B cell (primary cell): ENCODE measurements around the gene THEMIS. TPM values are rescaled to one million over a fixed set of nuclear protein-coding genes. Genes with fewer than 3 reads are reported as not detected.

Experiments used
- ATAC-seq: fragments of 200-7000 bp; cut with Tn5 transposase; one replicate; pipeline ENCODE4 v1.10.0; 2021; ENCODE audit warnings: low read depth, mild to moderate bottlenecking, moderate number of reproducible peaks, moderate library complexity
- CTCF ChIA-PET: fragments of 350-600 bp; sonication (Branson Sonifier 250); formaldehyde crosslinking; loops from one replicate; lab custom pipeline; 2021; ENCODE audit warnings: antibody characterized with exemption, inconsistent platforms; lab: Charles Lee
- POLR2A ChIA-PET: fragments of 350-600 bp; sonication (Branson Sonifier 250); formaldehyde crosslinking; loops from one replicate; lab custom pipeline; 2021; ENCODE audit warnings: antibody characterized with exemption; lab: Charles Lee
- DNase-seq: peaks from one replicate; pipeline ENCODE4 v3.0.0; 2013
- H2AFZ ChIP-seq: 2 replicates; pipeline ENCODE4 v1.6.1; 2012; ENCODE audit warnings: mild to moderate bottlenecking, low read depth, low read length; ENCODE audit not compliant: insufficient read depth, poor library complexity, severe bottlenecking
- H3K27ac ChIP-seq, 2 donors: 1 replicate in 1 of 2; 2 replicates in 1 of 2; pipeline ENCODE4 v1.5.1; 2012 to 2013; ENCODE audit warnings: low read length in 2 of 2, mild to moderate bottlenecking in 2 of 2, moderate library complexity in 1 of 2
- H3K27me3 ChIP-seq, 4 experiments: fragments of 200-600 bp in 1 of 4; sonication (generic) in 1 of 4; replicated peaks in 1 of 4; 1 replicate in 2 of 4; 2 replicates in 2 of 4; pipeline versions ENCODE4 v1.6.1 to v1.7.0; 2013 to 2016; ENCODE audit warnings: low read length in 3 of 4, mild to moderate bottlenecking in 2 of 4, mixed read lengths in 1 of 4, moderate library complexity in 1 of 4; ENCODE audit not compliant: insufficient read depth in 4 of 4, control insufficient read depth in 3 of 4; ENCODE audit errors: control extremely low read depth in 1 of 4
- H3K36me3 ChIP-seq, 2 experiments: replicated peaks in 1 of 2; 1 replicate in 1 of 2; 2 replicates in 1 of 2; pipeline versions ENCODE4 v1.6.1 to v1.7.1; 2013; ENCODE audit warnings: low read length in 1 of 2; ENCODE audit not compliant: insufficient read depth in 2 of 2, control insufficient read depth in 1 of 2; ENCODE audit errors: control extremely low read depth in 1 of 2, extremely low read depth in 1 of 2
- H3K4me1 ChIP-seq, 2 donors: fragments of 200-600 bp in 1 of 2; sonication (generic) in 1 of 2; 1 replicate in 1 of 2; 2 replicates in 1 of 2; pipeline versions ENCODE4 v1.5.1 to v1.6.1; 2013 to 2017; ENCODE audit warnings: low read length in 2 of 2; ENCODE audit not compliant: control insufficient read depth in 2 of 2, insufficient read depth in 2 of 2
- H3K4me2 ChIP-seq: replicated peaks from 2 replicates; pipeline ENCODE3; 2012; ENCODE audit warnings: mild to moderate bottlenecking, low read depth, low read length; ENCODE audit not compliant: poor library complexity, severe bottlenecking
- H3K4me3 ChIP-seq, 5 experiments: fragments of 200-600 bp in 1 of 5; sonication (generic) in 1 of 5; 1 replicate in 3 of 5; 2 replicates in 2 of 5; pipeline versions ENCODE4 v1.5.1 to v1.7.0; 2011 to 2016; ENCODE audit warnings: low read length in 4 of 5, mild to moderate bottlenecking in 4 of 5, low read depth in 2 of 5, control low read depth in 1 of 5, moderate library complexity in 1 of 5; ENCODE audit not compliant: insufficient read depth in 1 of 5; ENCODE audit errors: control extremely low read depth in 1 of 5, extremely low read depth in 1 of 5
- H3K79me2 ChIP-seq: fragments of 200-600 bp; sonication (generic); one replicate; pipeline ENCODE4 v1.6.0; 2016; ENCODE audit warnings: low read length; ENCODE audit not compliant: control insufficient read depth, insufficient read depth
- H3K9ac ChIP-seq: fragments of 200-600 bp; sonication (generic); 2 replicates; pipeline ENCODE4 v1.6.1; 2017; ENCODE audit warnings: mild to moderate bottlenecking, low read length, moderate library complexity
- H3K9me3 ChIP-seq, 3 donors: one replicate each; pipeline versions ENCODE4 v1.6.1 to v1.7.1; 2013; ENCODE audit warnings: low read length in 2 of 3; ENCODE audit not compliant: control insufficient read depth in 2 of 3, insufficient read depth in 1 of 3; ENCODE audit errors: control extremely low read depth in 1 of 3
- H4K20me1 ChIP-seq: 2 replicates; pipeline ENCODE4 v1.6.0; 2012; ENCODE audit warnings: mild to moderate bottlenecking, low read length; ENCODE audit not compliant: insufficient read depth, control insufficient read depth, poor library complexity, severe bottlenecking
- H3K27ac Mint-ChIP-seq: one replicate; pipeline ENCODE4 v1.8.0; 2021; ENCODE audit warnings: mixed read lengths
- H3K27me3 Mint-ChIP-seq: one replicate; pipeline ENCODE4 v1.8.0; 2021; ENCODE audit warnings: mixed read lengths
- H3K4me1 Mint-ChIP-seq: one replicate; pipeline ENCODE4 v1.8.0; 2021; ENCODE audit warnings: mixed read lengths
- H3K4me3 Mint-ChIP-seq: one replicate; pipeline ENCODE4 v1.8.0; 2021; ENCODE audit warnings: mixed read lengths
- H3K9me3 Mint-ChIP-seq: one replicate; pipeline ENCODE4 v1.8.0; 2022; ENCODE audit warnings: mixed read lengths; ENCODE audit not compliant: insufficient read depth
- EZH2 ChIP-seq: IDR thresholded peaks from 2 replicates; pipeline ENCODE4 v1.6.1; 2012; ENCODE audit warnings: borderline replicate concordance, low read depth, mild to moderate bottlenecking, moderate library complexity, low read length; ENCODE audit not compliant: insufficient read depth, poor library complexity, severe bottlenecking
- WGBS: methylation state at CpG from one replicate; pipeline ENCODE4 v1.1.5; 2013; ENCODE audit warnings: missing lambda C conversion rate; ENCODE audit not compliant: insufficient coverage; 5-methylcytosine and 5-hydroxymethylcytosine counted together
- intact Hi-C: fragments of 100-400 bp; cut with micrococcal nuclease; formaldehyde crosslinking; loops from one replicate; pipeline ENCODE4 v1.10.0; 2022
- polyA plus RNA-seq: library from polyadenylated mRNA; depleted of rRNA; stranded (reverse); fragments of >200 nt; gene quantifications from 2 replicates; pipeline ENCODE4 v1.2.3, GENCODE V29; 2012
- total RNA-seq, 2 donors: library from RNA; stranded (reverse); fragments of 120-200 nt in 1 of 2; gene quantifications; 1 replicate in 1 of 2; 2 replicates in 1 of 2; pipeline versions ENCODE4 v1.2.3 to v1.2.4, GENCODE V29; 2013 to 2022
- TF ChIP-seq, protein P1 (sequence below): fragments of 200-600 bp; IDR thresholded peaks from one replicate; pipeline ENCODE4 v1.8.0; 2022; ENCODE audit warnings: antibody characterized with exemption, mild to moderate bottlenecking

THEMIS gene
- total and polyA plus RNA-seq, 2 donors (not counting 1 experiment from before 2014, with no cell fraction given), result 0.10 to 0.30 TPM

DNA sequence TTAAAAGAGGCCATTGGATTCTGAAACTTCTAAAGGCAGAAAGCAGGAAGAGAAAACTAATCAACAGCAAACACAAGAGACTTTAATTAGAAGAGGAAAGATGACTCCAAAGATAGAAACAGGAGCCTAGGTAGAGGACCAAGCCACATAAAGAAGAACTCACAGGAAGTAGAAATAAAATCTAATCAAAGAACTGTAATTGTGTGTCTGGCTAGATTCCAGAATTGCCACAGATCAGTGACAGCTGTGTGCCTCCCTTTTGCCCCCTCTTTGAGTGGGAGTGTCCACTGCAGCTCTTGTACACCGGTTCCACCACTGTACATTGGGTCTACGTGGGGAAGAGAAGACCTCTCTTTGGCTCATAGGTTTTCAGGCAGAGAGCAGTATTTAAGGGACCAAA, 22.3 kb upstream of the THEMIS start:
- CTCF ChIA-PET, result no interaction called here
- H3K9ac ChIP-seq, result no peak overlapping the region
- ATAC-seq, result no peak
- POLR2A ChIA-PET, result no interaction called here
- no peaks in the 10 kb centered on the region for H4K20me1 ChIP-seq
- no peak for TF ChIP-seq EZH2
- TF ChIP-seq, protein P1, sequence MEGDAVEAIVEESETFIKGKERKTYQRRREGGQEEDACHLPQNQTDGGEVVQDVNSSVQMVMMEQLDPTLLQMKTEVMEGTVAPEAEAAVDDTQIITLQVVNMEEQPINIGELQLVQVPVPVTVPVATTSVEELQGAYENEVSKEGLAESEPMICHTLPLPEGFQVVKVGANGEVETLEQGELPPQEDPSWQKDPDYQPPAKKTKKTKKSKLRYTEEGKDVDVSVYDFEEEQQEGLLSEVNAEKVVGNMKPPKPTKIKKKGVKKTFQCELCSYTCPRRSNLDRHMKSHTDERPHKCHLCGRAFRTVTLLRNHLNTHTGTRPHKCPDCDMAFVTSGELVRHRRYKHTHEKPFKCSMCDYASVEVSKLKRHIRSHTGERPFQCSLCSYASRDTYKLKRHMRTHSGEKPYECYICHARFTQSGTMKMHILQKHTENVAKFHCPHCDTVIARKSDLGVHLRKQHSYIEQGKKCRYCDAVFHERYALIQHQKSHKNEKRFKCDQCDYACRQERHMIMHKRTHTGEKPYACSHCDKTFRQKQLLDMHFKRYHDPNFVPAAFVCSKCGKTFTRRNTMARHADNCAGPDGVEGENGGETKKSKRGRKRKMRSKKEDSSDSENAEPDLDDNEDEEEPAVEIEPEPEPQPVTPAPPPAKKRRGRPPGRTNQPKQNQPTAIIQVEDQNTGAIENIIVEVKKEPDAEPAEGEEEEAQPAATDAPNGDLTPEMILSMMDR, result no peak
- no peak overlapping the region for H3K27ac ChIP-seq
- Mint-ChIP-seq H3K27ac (no peak overlapping the region), H3K4me3 (no peak overlapping the region), H3K9me3 (peaks cover 3% of the 10 kb centered on the region), H3K4me1 (no peaks in the 10 kb centered on the region), H3K27me3 (no peaks in the 10 kb centered on the region)
- H3K27me3 ChIP-seq, result peaks cover 0 to 2% (median 0%) of the 10 kb centered on the region in 4 experiments
- DNase-seq, result no peak
- no peaks in the 10 kb centered on the region for H3K36me3 ChIP-seq
- WGBS, result 67% methylated on average over 1 of the region's 2 CpGs
- intact Hi-C loops, result no loop called here
- no peaks in the 10 kb centered on the region for H3K79me2 ChIP-seq
- H3K4me2 ChIP-seq, result no peak overlapping the region
- H3K4me1 ChIP-seq, result no peaks in the 10 kb centered on the region
- peaks cover 0 to 6% (median 0%) of the 10 kb centered on the region in 3 donors for H3K9me3 ChIP-seq
- no peak overlapping the region for H2AFZ ChIP-seq
- no peak overlapping the region for H3K4me3 ChIP-seq

DNA sequence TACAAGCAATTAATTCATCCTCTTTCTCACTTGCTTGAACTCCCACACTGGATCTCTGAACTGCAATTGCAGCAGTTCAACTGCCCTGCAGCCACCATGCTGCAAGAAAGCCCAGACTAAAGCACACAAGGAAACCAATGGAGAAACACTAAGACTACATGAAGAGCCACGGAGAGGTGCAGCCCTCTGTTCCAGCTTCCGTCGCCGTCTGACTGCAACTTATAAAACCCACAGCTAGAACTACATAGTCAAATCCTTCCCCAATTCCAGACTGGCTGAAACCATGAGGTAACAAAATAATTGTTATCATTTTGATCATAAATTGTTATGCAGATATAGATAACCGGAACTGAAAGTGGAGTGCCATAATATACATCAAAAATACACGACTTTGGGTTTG, 21.1 kb upstream of the THEMIS start:
- POLR2A ChIA-PET, result no interaction called here
- no peak for TF ChIP-seq EZH2
- TF ChIP-seq, protein P1, result no peak
- no CpG with 5 or more reads among the region's 6 CpGs for WGBS

More for the DNA sequence above, 21.1 kb upstream of the THEMIS start:
- H3K4me1 ChIP-seq, result no peaks in the 10 kb centered on the region
- Mint-ChIP-seq H3K27me3 (no peaks in the 10 kb centered on the region), H3K9me3 (peaks cover 3% of the 10 kb centered on the region), H3K4me1 (no peaks in the 10 kb centered on the region), H3K27ac (no peak overlapping the region), H3K4me3 (no peak overlapping the region)
- no peak overlapping the region for H3K4me2 ChIP-seq
- DNase-seq (no peak), ATAC-seq (no peak)
- H3K9ac ChIP-seq, result no peak overlapping the region
- H3K27ac ChIP-seq, result no peak overlapping the region
- H3K4me3 ChIP-seq, result no peak overlapping the region
- CTCF ChIA-PET, result no interaction called here
- peaks cover 0 to 6% (median 0%) of the 10 kb centered on the region in 3 donors for H3K9me3 ChIP-seq
- intact Hi-C loops, result no loop called here
- H3K79me2 ChIP-seq, result no peaks in the 10 kb centered on the region
- no peaks in the 10 kb centered on the region for H3K36me3 ChIP-seq
- H2AFZ ChIP-seq, result no peak overlapping the region
- peaks cover 0 to 2% (median 0%) of the 10 kb centered on the region in 4 experiments for H3K27me3 ChIP-seq
- H4K20me1 ChIP-seq, result no peaks in the 10 kb centered on the region
